GM21717 (cell line): ENCODE data around the gene LY6G6C.

ENCODE experiments used
- ATAC-seq: cut with Tn5 transposase; IDR thresholded peaks from one replicate; pipeline ENCODE4 v1.9.1; 2021; ENCODE audit warnings: mild to moderate bottlenecking, moderate library complexity; ENCODE audit not compliant: unreplicated experiment

Gene LY6G6C

GRCh38 chr6:31727717-31728671 is 6.4 kb upstream of the LY6G6C start:
- ATAC-seq, result no peak

GRCh38 chr6:31727034-31727716 is 5.6 kb upstream of the LY6G6C start:
- ATAC-seq, result no peak

DNA sequence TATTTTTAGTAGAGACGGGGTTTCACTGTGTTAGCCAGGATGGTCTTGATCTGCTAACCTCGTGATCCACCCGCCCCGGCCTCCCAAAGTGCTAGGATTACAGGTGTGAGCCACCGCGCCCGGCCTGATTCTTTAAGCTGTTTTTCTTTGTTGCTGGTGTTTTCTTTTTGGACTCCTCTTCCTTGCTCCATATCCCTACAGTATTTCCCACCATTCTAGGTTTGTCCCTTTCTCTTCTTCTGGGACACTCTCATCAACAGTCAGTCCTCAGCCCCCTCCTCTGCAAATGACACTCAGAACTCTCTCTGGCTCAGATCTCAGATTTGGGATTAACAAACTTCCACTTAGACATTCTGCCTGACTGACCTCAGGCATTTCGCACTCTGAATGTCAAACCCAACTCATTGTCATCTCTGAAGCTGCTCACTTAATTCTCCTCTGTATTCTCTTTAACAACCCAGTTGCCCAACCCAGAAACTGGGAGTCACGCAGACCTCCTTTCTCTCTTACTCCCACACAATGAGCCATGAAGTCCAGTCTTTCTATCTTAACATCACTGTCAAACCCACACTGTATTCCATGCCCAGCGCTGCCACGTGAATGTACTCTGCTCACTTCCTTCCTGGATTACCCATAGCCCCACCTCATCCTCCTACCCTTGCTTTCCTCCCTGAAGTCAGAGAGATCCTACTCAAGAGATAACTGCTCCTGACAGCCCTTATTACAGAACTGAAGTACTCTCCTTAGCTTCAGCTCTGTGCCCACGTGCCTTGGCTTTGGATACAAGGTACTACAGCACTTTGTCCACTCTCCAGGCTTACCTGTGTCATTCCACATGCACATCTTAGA is 4.2 kb upstream of the LY6G6C start:
- no peak for ATAC-seq

DNA sequence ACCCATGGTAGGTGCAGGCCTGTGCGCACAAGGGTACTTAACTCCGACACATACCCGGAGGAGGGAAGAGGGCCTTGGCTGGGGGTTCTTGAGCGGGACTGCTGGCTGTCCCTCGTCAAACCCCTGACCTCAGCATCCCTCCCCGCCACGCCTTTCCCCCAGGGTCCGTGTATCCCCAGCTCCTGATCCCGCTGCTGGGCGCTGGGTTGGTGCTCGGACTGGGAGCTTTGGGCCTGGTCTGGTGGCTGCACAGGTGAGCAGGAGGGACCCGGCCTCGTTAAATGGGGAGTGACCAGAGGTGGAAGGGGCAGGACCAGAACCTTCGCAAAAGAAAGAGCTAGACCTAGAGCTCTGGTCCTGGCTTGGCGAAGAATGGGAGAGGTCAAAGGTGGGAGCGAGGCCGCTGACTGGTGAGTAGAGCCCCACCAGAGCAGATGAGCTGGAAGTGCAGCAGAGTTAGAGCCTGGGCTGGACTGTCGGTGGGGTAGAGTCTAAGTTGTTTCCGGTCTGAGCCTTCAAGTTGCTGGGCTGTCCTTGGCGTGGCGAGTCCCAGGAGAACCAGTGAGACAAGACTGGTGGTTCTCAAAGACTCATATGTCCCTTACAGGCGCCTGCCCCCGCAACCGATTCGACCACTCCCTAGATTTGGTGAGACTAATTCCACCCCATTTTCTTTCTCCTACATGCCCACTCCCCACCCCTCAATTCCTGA is 2.6 kb upstream of the LY6G6C start:
- ATAC-seq, result no peak

DNA sequence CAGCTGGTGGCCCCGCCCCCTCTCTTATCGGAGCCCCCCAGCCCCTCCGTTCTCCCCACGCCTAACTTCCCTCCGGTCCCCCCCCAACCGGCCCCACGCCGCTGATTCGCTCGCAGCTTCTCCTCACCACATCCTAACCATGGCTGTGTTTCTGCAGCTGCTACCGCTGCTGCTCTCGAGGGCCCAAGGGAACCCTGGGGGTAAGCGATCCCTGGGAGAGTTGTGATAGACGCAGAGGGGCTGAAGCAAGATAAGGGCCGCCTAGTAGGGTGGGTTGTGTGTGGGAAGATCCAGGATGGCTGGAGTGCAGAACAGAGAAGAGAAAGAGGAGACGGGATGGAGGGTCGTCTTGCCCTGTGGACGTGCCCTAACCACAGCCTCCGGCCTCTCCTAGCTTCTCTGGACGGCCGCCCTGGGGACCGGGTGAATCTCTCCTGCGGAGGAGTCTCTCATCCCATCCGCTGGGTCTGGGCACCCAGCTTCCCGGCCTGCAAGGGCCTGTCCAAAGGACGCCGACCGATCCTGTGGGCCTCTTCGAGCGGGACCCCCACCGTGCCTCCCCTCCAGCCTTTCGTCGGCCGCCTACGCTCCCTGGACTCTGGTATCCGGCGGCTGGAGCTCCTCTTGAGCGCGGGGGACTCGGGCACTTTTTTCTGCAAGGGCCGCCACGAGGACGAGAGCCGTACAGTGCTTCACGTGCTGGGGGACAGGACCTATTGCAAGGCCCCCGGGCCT is 1.9 kb upstream of the LY6G6C start, which contains the start of gene MPIG6B:
Gene MPIG6B, plus strand, starts transcription at position 129 of the 735 bp plus-strand sequence. Its CDS starts 11 bp downstream, at position 140.
- no peak for ATAC-seq

DNA sequence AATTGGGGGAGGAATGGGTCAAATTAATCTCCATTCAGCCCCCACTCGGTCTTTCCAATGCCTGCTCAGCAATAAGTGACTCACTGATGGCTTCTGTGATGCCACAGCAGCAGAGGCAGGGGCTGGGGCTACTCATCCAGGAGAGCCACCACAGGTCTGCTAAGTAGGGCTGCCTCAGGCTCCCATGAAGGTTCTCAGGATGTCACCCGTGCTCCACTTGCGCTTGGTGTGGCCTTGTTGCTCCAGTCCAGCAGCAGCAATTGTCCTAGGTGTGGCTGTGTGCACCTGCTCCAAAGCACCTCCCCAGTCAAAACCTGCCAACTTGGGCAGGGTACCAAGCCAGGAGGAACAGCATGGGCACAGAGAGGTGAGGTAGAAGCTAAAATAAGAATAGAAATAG is 627 bp upstream of the LY6G6C start:
- no peak for ATAC-seq

GRCh38 chr6:31720196-31720770 is 1.3 kb downstream of the LY6G6C start:
- no peak for ATAC-seq

DNA sequence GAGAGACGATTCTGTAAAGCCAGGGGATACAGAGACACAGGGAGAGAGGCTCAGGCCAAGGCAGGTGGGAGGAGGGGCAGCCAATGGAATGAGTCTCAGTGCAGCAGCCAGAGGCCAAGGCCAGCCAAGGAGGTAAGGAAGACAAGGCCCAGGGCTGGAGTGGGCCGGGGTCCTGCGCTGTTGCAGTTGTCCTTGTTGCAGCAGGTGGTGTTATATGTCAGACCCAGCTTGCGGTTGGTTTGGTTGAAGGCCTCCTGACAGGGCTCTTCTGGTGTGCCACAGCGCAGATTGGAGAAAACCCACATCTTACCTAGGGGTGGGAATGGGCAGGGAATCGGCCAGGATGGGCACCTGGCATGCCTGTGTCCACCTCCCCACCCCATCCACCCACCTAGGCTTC is 2.5 kb downstream of the LY6G6C start:
- ATAC-seq, result no peak

GRCh38 chr6:31718265-31718664 is 3.3 kb downstream of the LY6G6C start:
- ATAC-seq, result no peak

DNA sequence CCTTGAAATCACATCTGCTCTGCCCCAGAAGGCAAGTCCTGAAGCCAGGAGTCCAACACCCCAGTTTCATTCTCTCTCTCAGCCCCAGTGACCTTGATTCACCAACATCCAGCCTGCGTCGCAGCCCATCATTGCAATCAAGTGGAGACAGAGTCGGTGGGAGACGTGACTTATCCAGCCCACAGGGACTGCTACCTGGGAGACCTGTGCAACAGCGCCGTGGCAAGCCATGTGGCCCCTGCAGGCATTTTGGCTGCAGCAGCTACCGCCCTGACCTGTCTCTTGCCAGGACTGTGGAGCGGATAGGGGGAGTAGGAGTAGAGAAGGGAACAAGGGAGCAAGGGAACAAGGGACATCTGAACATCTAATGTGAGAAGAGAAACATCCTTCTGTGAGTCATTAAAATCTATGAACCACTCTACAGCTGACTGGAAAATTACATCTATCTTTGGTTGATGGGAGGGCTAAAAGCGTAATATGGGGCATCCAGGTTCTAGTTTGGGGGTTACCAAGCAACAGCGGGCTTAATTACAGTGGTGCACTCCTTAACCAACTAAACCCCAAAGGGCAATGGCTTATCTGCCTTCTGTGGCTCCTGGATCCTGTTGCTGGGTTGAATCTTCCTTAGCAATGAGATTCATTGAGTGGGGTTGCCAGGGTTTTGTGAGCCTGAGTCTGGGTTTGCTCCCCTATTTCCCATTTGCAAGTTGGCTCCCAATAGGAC is 3.9 kb downstream of the LY6G6C start:
- ATAC-seq, result no peak

- no peak for ATAC-seq
These were observed 6.3 kb downstream of the LY6G6C start, which contains the start of gene LY6G6D for GRCh38 chr6:31715022-31715958. LY6G6D (plus strand) TSS chr6:31715348; CDS start chr6:31715356, 8 bp downstream.

GRCh38 chr6:31713991-31714684 is 7.4 kb downstream of the LY6G6C start:
- no peak for ATAC-seq

- ATAC-seq, result no peak
These were observed 8.1 kb downstream of the LY6G6C start for GRCh38 chr6:31713465-31713864.

GRCh38 chr6:31712296-31712695 is 9.2 kb downstream of the LY6G6C start:
- no peak for ATAC-seq

DNA sequence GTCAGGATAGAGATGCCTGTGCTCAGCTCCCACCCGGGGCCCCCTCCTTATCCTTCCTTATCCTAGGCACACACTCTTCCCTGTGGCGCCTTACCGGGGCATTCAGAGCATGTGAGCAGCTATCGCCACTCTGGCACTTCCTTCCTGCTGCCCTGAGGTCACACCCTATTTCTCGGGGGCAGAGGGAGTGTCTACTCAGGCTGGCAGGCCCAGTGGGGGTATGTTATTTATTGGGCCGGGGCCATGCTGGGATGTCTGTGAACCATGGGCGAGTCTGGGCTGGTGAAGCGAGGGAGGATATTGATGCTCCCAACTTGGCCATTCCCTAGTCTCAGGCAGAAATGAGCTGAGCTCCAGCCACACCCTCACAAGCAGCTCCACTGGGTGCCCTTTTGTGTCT is 10.3 kb downstream of the LY6G6C start:
- ATAC-seq, result no peak

DNA sequence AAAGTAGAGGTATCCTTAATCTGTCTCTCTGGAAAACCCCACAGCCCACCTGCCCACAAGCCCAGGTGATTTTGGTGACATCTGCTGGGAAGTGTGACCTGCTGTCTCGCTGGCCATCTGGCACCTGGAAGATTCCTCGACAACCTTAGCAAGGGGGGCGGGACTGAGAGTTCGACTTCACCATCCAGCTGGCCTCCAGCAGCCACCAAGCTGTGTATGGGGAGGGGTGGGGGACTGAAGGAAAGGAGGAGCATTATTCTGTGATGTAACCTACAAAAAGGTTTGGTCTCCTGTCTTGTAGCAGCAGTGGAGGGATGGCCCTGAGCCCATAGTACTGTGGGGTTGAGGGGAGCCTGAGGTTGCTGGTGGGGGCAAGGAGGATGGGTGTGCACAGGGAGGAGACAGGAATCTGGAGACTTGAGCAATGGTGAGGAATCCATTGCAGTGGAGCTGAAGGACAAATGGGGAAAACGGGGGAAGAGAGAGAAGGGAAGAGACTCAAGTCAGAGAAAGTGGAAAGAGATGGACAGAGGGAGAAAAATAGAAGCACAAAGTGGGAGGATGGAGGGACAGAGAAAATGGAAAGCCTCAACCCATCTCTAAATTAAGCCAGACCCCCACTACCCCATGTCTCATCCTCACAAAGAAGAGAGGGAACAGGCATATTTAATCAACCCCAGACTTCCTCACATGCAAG is 10.9 kb downstream of the LY6G6C start:
- no peak for ATAC-seq
